ENCODE data around the gene ZBTB9.

The ZBTB9 gene

GRCh38 chr6:33488339-33488738 lies 34.0 kb downstream of the ZBTB9 start:
- TF ChIP-seq POLR2A (IDR thresholded peaks at IDR 0.05; ENCODE audit: low read depth, low read length): no peak
- DNase-seq (ENCODE audit: insufficient read length, low spot score) (no peak), FAIRE-seq (no peak)

GRCh38 chr6:33490198-33490597 lies 35.8 kb downstream of the ZBTB9 start:
- no peak for FAIRE-seq
- DNase-seq (ENCODE audit: insufficient read length, low spot score): no peak
- no peak for TF ChIP-seq POLR2A (IDR thresholded peaks at IDR 0.05; ENCODE audit: low read depth, low read length)

GRCh38 chr6:33490621-33491020 lies 36.2 kb downstream of the ZBTB9 start:
- no peak for TF ChIP-seq POLR2A (IDR thresholded peaks at IDR 0.05; ENCODE audit: low read depth, low read length)
- DNase-seq (ENCODE audit: insufficient read length, low spot score) (no peak), FAIRE-seq (no peak)

GRCh38 chr6:33492093-33492492 lies 37.7 kb downstream of the ZBTB9 start:
- no peak for DNase-seq (ENCODE audit: insufficient read length, low spot score)
- no peak for FAIRE-seq
- no peak for TF ChIP-seq POLR2A (IDR thresholded peaks at IDR 0.05; ENCODE audit: low read depth, low read length)

GRCh38 chr6:33497157-33497556 lies 42.8 kb downstream of the ZBTB9 start:
- no peak for FAIRE-seq
- TF ChIP-seq POLR2A (IDR thresholded peaks at IDR 0.05; ENCODE audit: low read depth, low read length): no peak
- DNase-seq (ENCODE audit: insufficient read length, low spot score): no peak

GRCh38 chr6:33502486-33502885 lies 48.1 kb downstream of the ZBTB9 start:
- no peak for TF ChIP-seq POLR2A (IDR thresholded peaks at IDR 0.05; ENCODE audit: low read depth, low read length)
- no peak for FAIRE-seq

GRCh38 chr6:33504486-33504885 lies 50.1 kb downstream of the ZBTB9 start:
- DNase-seq (ENCODE audit: insufficient read length, low spot score) (no peak), FAIRE-seq (no peak)
- no peak for TF ChIP-seq POLR2A (IDR thresholded peaks at IDR 0.05; ENCODE audit: low read depth, low read length)

More at GRCh38 chr6:33502486-33502885, 48.1 kb downstream of the ZBTB9 start:
- DNase-seq (ENCODE audit: insufficient read length, low spot score): no peak

GRCh38 chr6:33505548-33506370 lies 51.4 kb downstream of the ZBTB9 start:
- FAIRE-seq (no peak), DNase-seq (ENCODE audit: insufficient read length, low spot score) (no peak)

More at GRCh38 chr6:33505548-33506370, 51.4 kb downstream of the ZBTB9 start:
- TF ChIP-seq POLR2A (IDR thresholded peaks at IDR 0.05; ENCODE audit: low read depth, low read length): no peak
